ENCODE results near the gene FANCE. TPM values are rescaled to one million over a fixed set of nuclear protein-coding genes. Genes with fewer than 3 reads are reported as not detected.

FANCE gene
- total RNA-seq, 1 experiment from 2014 or later, result 6.9 TPM

- ChIA-PET POLR2A (ENCODE audit: unreplicated experiment) (no interaction called here), CTCF (no interaction called here)
- Histone ChIP-seq H2AFZ (no peak overlapping the region), H3K9me2 (ENCODE audit: insufficient read depth) (no peaks in the 10 kb centered on the region), H3F3A (ENCODE audit: insufficient read depth, low read depth) (peaks cover 48% of the 10 kb centered on the region), H3K27ac (no peak overlapping the region), H3K36me3 (ENCODE audit: low read depth) (peaks cover 23% of the 10 kb centered on the region), H3K4me1 (replicated peaks; ENCODE audit: insufficient read depth) (peaks cover 20% of the 10 kb centered on the region), H3K27me3 (ENCODE audit: insufficient read depth, low read depth) (no peaks in the 10 kb centered on the region), H4K20me1 (ENCODE audit: insufficient read depth) (peaks cover 40% of the 10 kb centered on the region), H3K9me3 (ENCODE audit: insufficient read depth, low read depth) (no peaks in the 10 kb centered on the region), H3K4me2 (no peak overlapping the region), H3K79me2 (ENCODE audit: low read depth) (peaks cover 23% of the 10 kb centered on the region), H3K4me3 (no peak overlapping the region)
- no peak for DNase-seq
- no TSS peak for BruUV-seq (replicated peaks)
- intact Hi-C loops (cut with micrococcal nuclease; ENCODE audit: unreplicated experiment), result no loop called here
- TF ChIP-seq EZH2 (IDR thresholded peaks at IDR 0.05; ENCODE audit: low read depth), result no peak
- TF ChIP-seq CTCF (conservative IDR thresholded peaks at IDR 0.05), result no peak
These were observed 22.9 kb downstream of the FANCE start for GRCh38 chr6:35474942-35475570.

- Histone ChIP-seq H3K4me2 (no peak overlapping the region), H3K27ac (no peak overlapping the region), H3K36me3 (ENCODE audit: low read depth) (peaks cover 18% of the 10 kb centered on the region; the same call in 1 of the 2 replicates), H3K79me2 (ENCODE audit: low read depth) (peaks cover 18% of the 10 kb centered on the region), H4K20me1 (ENCODE audit: insufficient read depth) (peaks cover 35% of the 10 kb centered on the region), H3K9me2 (ENCODE audit: insufficient read depth) (no peaks in the 10 kb centered on the region), H3K4me1 (replicated peaks; ENCODE audit: insufficient read depth) (peaks cover 15% of the 10 kb centered on the region), H3K27me3 (ENCODE audit: insufficient read depth, low read depth) (no peaks in the 10 kb centered on the region), H3K9me3 (ENCODE audit: insufficient read depth, low read depth) (no peaks in the 10 kb centered on the region), H3F3A (ENCODE audit: insufficient read depth, low read depth) (peaks cover 43% of the 10 kb centered on the region), H2AFZ (no peak overlapping the region), H3K4me3 (no peak overlapping the region)
- no TSS peak for BruUV-seq (replicated peaks)
- TF ChIP-seq EZH2 (IDR thresholded peaks at IDR 0.05; ENCODE audit: low read depth) (no peak), CTCF (conservative IDR thresholded peaks at IDR 0.05) (no peak)
- DNase-seq, result no peak
- ChIA-PET POLR2A (ENCODE audit: unreplicated experiment) (no interaction called here), CTCF (no interaction called here)
- intact Hi-C loops (cut with micrococcal nuclease; ENCODE audit: unreplicated experiment), result no loop called here
These were observed 23.4 kb downstream of the FANCE start for GRCh38 chr6:35475573-35475972.

GRCh38 chr6:35476004-35476403, 23.9 kb downstream of the FANCE start:
- Histone ChIP-seq H3F3A (ENCODE audit: insufficient read depth, low read depth) (peaks cover 39% of the 10 kb centered on the region), H3K27me3 (ENCODE audit: insufficient read depth, low read depth) (no peaks in the 10 kb centered on the region), H3K4me2 (no peak overlapping the region), H3K4me1 (replicated peaks; ENCODE audit: insufficient read depth) (peaks cover 11% of the 10 kb centered on the region), H3K9me2 (ENCODE audit: insufficient read depth) (no peaks in the 10 kb centered on the region), H2AFZ (no peak overlapping the region), H3K4me3 (no peak overlapping the region), H4K20me1 (ENCODE audit: insufficient read depth) (peaks cover 31% of the 10 kb centered on the region), H3K36me3 (ENCODE audit: low read depth) (peaks cover 14% of the 10 kb centered on the region; the same call in 1 of the 2 replicates), H3K27ac (no peak overlapping the region), H3K79me2 (ENCODE audit: low read depth) (peaks cover 13% of the 10 kb centered on the region), H3K9me3 (ENCODE audit: insufficient read depth, low read depth) (no peaks in the 10 kb centered on the region)
- no TSS peak for BruUV-seq (replicated peaks)
- intact Hi-C loops (cut with micrococcal nuclease; ENCODE audit: unreplicated experiment), result no loop called here
- no peak for DNase-seq
- ChIA-PET POLR2A (ENCODE audit: unreplicated experiment) (no interaction called here), CTCF (no interaction called here)
- TF ChIP-seq CTCF (conservative IDR thresholded peaks at IDR 0.05) (no peak), EZH2 (IDR thresholded peaks at IDR 0.05; ENCODE audit: low read depth) (no peak)
